ENCODE data around the gene CIROP. TPM values are rescaled to one million over a fixed set of nuclear protein-coding genes. Genes with fewer than 3 reads are reported as not detected.

CIROP gene
- total RNA-seq, 1 experiment from 2014 or later, result not detected

- no peak for DNase-seq (ENCODE audit: low read depth)
These were observed 26.7 kb upstream of the CIROP start for GRCh38 chr14:23131482-23131881.

- DNase-seq (ENCODE audit: low read depth), result no peak
These were observed 26.1 kb upstream of the CIROP start for GRCh38 chr14:23130871-23131270.

- DNase-seq (ENCODE audit: low read depth), result no peak
These were observed 25.0 kb upstream of the CIROP start for GRCh38 chr14:23129759-23130316.

- no peak for DNase-seq (ENCODE audit: low read depth)
These were observed 24.4 kb upstream of the CIROP start for GRCh38 chr14:23128969-23129758.

- DNase-seq (ENCODE audit: low read depth), result no peak
These were observed 23.1 kb upstream of the CIROP start for GRCh38 chr14:23127861-23128260.

GRCh38 chr14:23126548-23127278, 21.9 kb upstream of the CIROP start:
- DNase-seq (ENCODE audit: low read depth), result no peak

GRCh38 chr14:23125933-23126524, 21.2 kb upstream of the CIROP start:
- no peak for DNase-seq (ENCODE audit: low read depth)

- DNase-seq (ENCODE audit: low read depth), result no peak
These were observed 20.2 kb upstream of the CIROP start for GRCh38 chr14:23125011-23125410.

- no peak for DNase-seq (ENCODE audit: low read depth)
These were observed 19.7 kb upstream of the CIROP start for GRCh38 chr14:23124337-23124954.

GRCh38 chr14:23123419-23123818, 18.6 kb upstream of the CIROP start:
- peak; percentile 29 for DNase-seq (ENCODE audit: low read depth)

- no peak for DNase-seq (ENCODE audit: low read depth)
These were observed 17.3 kb upstream of the CIROP start for GRCh38 chr14:23122086-23122485.

- DNase-seq (ENCODE audit: low read depth), result peak; percentile 87
These were observed 16.6 kb upstream of the CIROP start for GRCh38 chr14:23121361-23121771.

- DNase-seq (ENCODE audit: low read depth), result peak; percentile 94
These were observed 15.9 kb upstream of the CIROP start for GRCh38 chr14:23120541-23121251.

GRCh38 chr14:23119363-23120327, 14.9 kb upstream of the CIROP start:
- no peak for DNase-seq (ENCODE audit: low read depth)

GRCh38 chr14:23118506-23119362, 13.9 kb upstream of the CIROP start, which contains the start of gene CEBPE:
CEBPE (minus strand) TSS chr14:23119255; CDS start chr14:23119091, 164 bp downstream.
- DNase-seq (ENCODE audit: low read depth), result no peak

- DNase-seq (ENCODE audit: low read depth), result no peak
These were observed 12.7 kb upstream of the CIROP start for GRCh38 chr14:23117371-23118020.

GRCh38 chr14:23115918-23116317, 11.1 kb upstream of the CIROP start:
- no peak for DNase-seq (ENCODE audit: low read depth)

- peak; percentile 94 for DNase-seq (ENCODE audit: low read depth)
These were observed 10.4 kb upstream of the CIROP start for GRCh38 chr14:23115039-23115731.
